Liver (tissue), 9 donors: ENCODE results near the gene P4HA2. TPM values are rescaled to one million over a fixed set of nuclear protein-coding genes. Genes with fewer than 3 reads are reported as not detected.

Experiments
- DNase-seq: peaks from one replicate; pipeline ENCODE4 v3.0.0-alpha.2; 2017; ENCODE audit warnings: low spot score
- H3K27ac ChIP-seq, 2 donors: one replicate each; pipeline ENCODE4 v1.7.0; 2013; ENCODE audit warnings: inconsistent platforms in 2 of 2, low read length in 2 of 2, control low read depth in 1 of 2, low read depth in 1 of 2, mild to moderate bottlenecking in 1 of 2
- H3K27me3 ChIP-seq, 4 donors: one replicate each; pipeline versions ENCODE4 v1.6.1 to v1.7.0; 2013; ENCODE audit warnings: low read length in 3 of 4, inconsistent platforms in 1 of 4, mild to moderate bottlenecking in 1 of 4, moderate library complexity in 1 of 4; ENCODE audit not compliant: control insufficient read depth in 4 of 4, insufficient read depth in 4 of 4
- H3K36me3 ChIP-seq, 4 donors: one replicate each; pipeline versions ENCODE4 v1.6.1 to v1.7.0; 2013; ENCODE audit warnings: low read length in 3 of 4, mild to moderate bottlenecking in 3 of 4, low read depth in 1 of 4, moderate library complexity in 1 of 4; ENCODE audit not compliant: control insufficient read depth in 4 of 4, insufficient read depth in 3 of 4
- H3K4me1 ChIP-seq, 4 donors: one replicate each; pipeline versions ENCODE4 v1.6.1 to v1.7.0; 2013; ENCODE audit warnings: low read length in 3 of 4, mild to moderate bottlenecking in 3 of 4, moderate library complexity in 1 of 4; ENCODE audit not compliant: control insufficient read depth in 4 of 4, insufficient read depth in 4 of 4
- H3K4me3 ChIP-seq, 3 donors: one replicate each; pipeline versions ENCODE4 v1.6.1 to v1.7.0; 2013; ENCODE audit warnings: low read length in 3 of 3, control low read depth in 1 of 3, low read depth in 1 of 3, mild to moderate bottlenecking in 1 of 3
- H3K9ac ChIP-seq, 2 donors: one replicate each; pipeline ENCODE4 v1.7.0; 2013; ENCODE audit warnings: low read length in 2 of 2, mild to moderate bottlenecking in 2 of 2, moderate library complexity in 2 of 2, control low read depth in 1 of 2, low read depth in 1 of 2
- H3K9me3 ChIP-seq, 4 donors: one replicate each; pipeline versions ENCODE4 v1.6.1 to v1.7.0; 2013; ENCODE audit warnings: low read length in 3 of 4; ENCODE audit not compliant: control insufficient read depth in 4 of 4
- CTCF ChIP-seq: fragments of 150-350 bp; IDR thresholded peaks from 2 replicates; pipeline ENCODE4 v1.5.1; 2017; ENCODE audit warnings: improper control_type of control experiment, low read depth, low read length; ENCODE audit not compliant: missing input control
- EGR1 ChIP-seq, 2 donors: IDR thresholded peaks; 2 replicates each; pipeline ENCODE4 v1.6.1; 2016 to 2018; ENCODE audit warnings: antibody characterized with exemption in 2 of 2, low read depth in 2 of 2
- FOXA2 ChIP-seq: IDR thresholded peaks from 2 replicates; pipeline ENCODE4 v1.6.1; 2016; ENCODE audit warnings: antibody characterized with exemption
- GABPA ChIP-seq, 2 donors: IDR thresholded peaks in 1 of 2; conservative IDR thresholded peaks in 1 of 2; 2 replicates each; pipeline ENCODE4 v1.6.1; 2016; ENCODE audit warnings: antibody characterized with exemption in 2 of 2, mild to moderate bottlenecking in 1 of 2, moderate library complexity in 1 of 2
- HNF4A ChIP-seq, 2 donors: conservative IDR thresholded peaks; 2 replicates each; pipeline ENCODE4 v1.6.1; 2016; ENCODE audit warnings: antibody characterized with exemption in 2 of 2, mild to moderate bottlenecking in 2 of 2
- HNF4G ChIP-seq: IDR thresholded peaks from 2 replicates; pipeline ENCODE4 v1.6.1; 2016; ENCODE audit warnings: antibody characterized with exemption
- JUND ChIP-seq, 2 donors: IDR thresholded peaks; 2 replicates each; pipeline ENCODE4 v1.6.1; 2016; ENCODE audit warnings: antibody characterized with exemption in 2 of 2
- NR2F2 ChIP-seq: IDR thresholded peaks from 2 replicates; pipeline ENCODE4 v1.6.1; 2016; ENCODE audit warnings: antibody characterized with exemption
- RAD21 ChIP-seq, 2 donors: IDR thresholded peaks; 2 replicates each; pipeline ENCODE4 v1.6.1; 2016; ENCODE audit warnings: antibody characterized with exemption in 2 of 2, mild to moderate bottlenecking in 2 of 2
- REST ChIP-seq: IDR thresholded peaks from 2 replicates; pipeline ENCODE4 v1.6.1; 2016; ENCODE audit warnings: antibody characterized with exemption, mild to moderate bottlenecking
- SP1 ChIP-seq: IDR thresholded peaks from 2 replicates; pipeline ENCODE4 v1.6.1; 2018; ENCODE audit warnings: antibody characterized with exemption, mild to moderate bottlenecking
- TAF1 ChIP-seq: conservative IDR thresholded peaks from 2 replicates; pipeline ENCODE4 v1.6.1; 2016; ENCODE audit warnings: antibody characterized with exemption, mild to moderate bottlenecking
- WGBS: extraction: QIAGEN DNeasy Blood & Tissue Kit; methylation state at CpG from one replicate; pipeline ENCODE4 v1.1.7; 2013; 5-methylcytosine and 5-hydroxymethylcytosine counted together
- polyA plus RNA-seq, 2 donors: library from polyadenylated mRNA; stranded (reverse) in 1 of 2; unstranded in 1 of 2; fragments of 200-250 nt in 1 of 2; fragments of >200 nt in 1 of 2; fragmentation: Nextera tagmentation in 1 of 2; extraction: Ambion mirVana in 1 of 2; gene quantifications; one replicate each; pipeline versions ENCODE4 v1.2.1 to v1.2.3, GENCODE V29; 2013 to 2015
- total RNA-seq, 2 donors: library from RNA; depleted of rRNA; stranded (reverse); fragments of >200 nt; gene quantifications; one replicate each; pipeline ENCODE4 v1.2.3, GENCODE V29; 2014
- TF ChIP-seq, protein P1 (sequence below): IDR thresholded peaks from 2 replicates; pipeline ENCODE4 v1.6.1; 2016; ENCODE audit warnings: antibody characterized with exemption
- TF ChIP-seq, protein P2 (sequence below): IDR thresholded peaks from 2 replicates; pipeline ENCODE4 v1.6.1; 2016; ENCODE audit warnings: antibody characterized with exemption
- donor health status: healthy.
- donor health status: healthy.
- donor health status: healthy.
- donor health status: healthy.
- donor health status: healthy.

Gene P4HA2
- total and polyA plus RNA-seq, 4 donors = 4.6 to 7.9 (median 6.1) TPM

DNA sequence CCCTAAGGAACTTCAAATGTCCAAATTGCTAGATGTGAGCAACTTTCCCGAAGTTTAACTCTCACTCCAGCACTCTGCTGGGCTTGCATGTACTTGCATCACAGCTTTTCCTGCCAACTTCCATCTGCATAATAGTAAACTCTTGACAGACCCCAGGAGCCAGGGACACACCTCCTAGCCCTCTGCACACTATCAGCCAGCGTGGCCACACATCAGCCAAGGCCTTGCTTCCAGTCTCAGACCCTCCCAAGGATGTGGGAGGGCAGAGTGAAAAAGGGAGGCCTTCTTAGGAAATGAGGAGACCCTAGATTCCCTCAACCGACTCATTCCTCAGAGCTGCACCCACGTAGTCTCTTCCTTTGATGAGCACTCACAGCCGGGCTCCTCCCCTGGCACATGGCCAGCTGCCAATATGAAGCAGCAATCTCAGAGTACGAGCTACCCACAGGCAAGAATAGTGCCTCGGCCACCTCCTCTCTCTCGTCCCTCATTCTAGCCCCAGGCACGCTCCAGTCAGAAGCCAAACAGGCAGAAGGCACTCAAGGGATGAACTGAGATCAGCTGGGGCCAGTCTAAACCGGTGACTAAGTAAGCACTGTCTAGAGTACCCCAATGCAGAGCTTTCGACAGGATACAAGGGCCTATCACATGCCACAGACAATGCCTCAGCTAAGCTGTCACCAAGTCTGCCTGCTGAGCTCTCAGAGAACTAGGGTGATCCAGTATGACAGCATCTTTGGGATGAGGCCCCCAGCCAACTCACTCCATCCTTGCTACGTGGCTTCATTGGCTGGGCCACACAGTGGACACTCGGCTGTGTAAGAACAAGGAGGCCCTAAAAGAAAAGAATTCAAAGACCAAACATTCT is 2.3 kb downstream of the P4HA2 start:
- Histone ChIP-seq H3K9me3 (no peaks in the 10 kb centered on the region), H3K9ac (no peak overlapping the region), H3K4me1 (peaks cover 0 to 10% (median 3%) of the 10 kb centered on the region in 4 donors), H3K4me3 (no peak overlapping the region), H3K27ac (no peak overlapping the region), H3K36me3 (no peaks in the 10 kb centered on the region), H3K27me3 (no peaks in the 10 kb centered on the region)
- WGBS = 77% methylated on average over 13 of the region's 13 CpGs
- DNase-seq = peak; percentile 49
- TF ChIP-seq JUND (IDR thresholded peaks at IDR 0.05) (no peak), HNF4A (conservative IDR thresholded peaks at IDR 0.05) (no peak), SP1 (no peak), RAD21 (IDR thresholded peaks at IDR 0.05) (no peak), HNF4G (no peak), CTCF (no peak), REST (no peak)
- TF ChIP-seq, protein P1, sequence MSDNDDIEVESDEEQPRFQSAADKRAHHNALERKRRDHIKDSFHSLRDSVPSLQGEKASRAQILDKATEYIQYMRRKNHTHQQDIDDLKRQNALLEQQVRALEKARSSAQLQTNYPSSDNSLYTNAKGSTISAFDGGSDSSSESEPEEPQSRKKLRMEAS = no peak

- Histone ChIP-seq H3K27ac (no peak overlapping the region), H3K4me1 (peaks cover 0 to 10% (median 3%) of the 10 kb centered on the region in 4 donors), H3K9me3 (no peaks in the 10 kb centered on the region), H3K36me3 (no peaks in the 10 kb centered on the region), H3K27me3 (no peaks in the 10 kb centered on the region), H3K4me3 (no peak overlapping the region), H3K9ac (no peak overlapping the region)
- TF ChIP-seq, protein P1 = no peak
- TF ChIP-seq TAF1 (no peak), HNF4A (conservative IDR thresholded peaks at IDR 0.05) (no peak), REST (no peak), SP1 (no peak), EGR1 (IDR thresholded peaks at IDR 0.05; ENCODE audit: low read depth in 2 of 2) (no peak), CTCF (no peak), JUND (IDR thresholded peaks at IDR 0.05) (no peak), HNF4G (no peak), RAD21 (IDR thresholded peaks at IDR 0.05) (no peak), GABPA (IDR thresholded peaks at IDR 0.05 in 1 of 2, conservative IDR thresholded peaks at IDR 0.05 in 1 of 2) (no peak), NR2F2 (no peak), FOXA2 (no peak)
- TF ChIP-seq, protein P2, sequence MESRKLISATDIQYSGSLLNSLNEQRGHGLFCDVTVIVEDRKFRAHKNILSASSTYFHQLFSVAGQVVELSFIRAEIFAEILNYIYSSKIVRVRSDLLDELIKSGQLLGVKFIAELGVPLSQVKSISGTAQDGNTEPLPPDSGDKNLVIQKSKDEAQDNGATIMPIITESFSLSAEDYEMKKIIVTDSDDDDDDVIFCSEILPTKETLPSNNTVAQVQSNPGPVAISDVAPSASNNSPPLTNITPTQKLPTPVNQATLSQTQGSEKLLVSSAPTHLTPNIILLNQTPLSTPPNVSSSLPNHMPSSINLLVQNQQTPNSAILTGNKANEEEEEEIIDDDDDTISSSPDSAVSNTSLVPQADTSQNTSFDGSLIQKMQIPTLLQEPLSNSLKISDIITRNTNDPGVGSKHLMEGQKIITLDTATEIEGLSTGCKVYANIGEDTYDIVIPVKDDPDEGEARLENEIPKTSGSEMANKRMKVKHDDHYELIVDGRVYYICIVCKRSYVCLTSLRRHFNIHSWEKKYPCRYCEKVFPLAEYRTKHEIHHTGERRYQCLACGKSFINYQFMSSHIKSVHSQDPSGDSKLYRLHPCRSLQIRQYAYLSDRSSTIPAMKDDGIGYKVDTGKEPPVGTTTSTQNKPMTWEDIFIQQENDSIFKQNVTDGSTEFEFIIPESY = no peak
- no peak for DNase-seq
- 87% methylated on average over 1 of the region's 1 CpG for WGBS
These were observed 2.9 kb downstream of the P4HA2 start for GRCh38 chr5:132224716-132225115.
